HG02870 (cell line): Measurements from ENCODE around the gene S1PR3.

Experiments used
- ATAC-seq: cut with Tn5 transposase; IDR thresholded peaks from one replicate; pipeline ENCODE4 v1.9.1; 2021; ENCODE audit warnings: mild to moderate bottlenecking, moderate library complexity; ENCODE audit not compliant: unreplicated experiment

The S1PR3 gene

GRCh38 chr9:89006996-89007967 is 16.0 kb downstream of the S1PR3 start:
- ATAC-seq, result no peak

DNA sequence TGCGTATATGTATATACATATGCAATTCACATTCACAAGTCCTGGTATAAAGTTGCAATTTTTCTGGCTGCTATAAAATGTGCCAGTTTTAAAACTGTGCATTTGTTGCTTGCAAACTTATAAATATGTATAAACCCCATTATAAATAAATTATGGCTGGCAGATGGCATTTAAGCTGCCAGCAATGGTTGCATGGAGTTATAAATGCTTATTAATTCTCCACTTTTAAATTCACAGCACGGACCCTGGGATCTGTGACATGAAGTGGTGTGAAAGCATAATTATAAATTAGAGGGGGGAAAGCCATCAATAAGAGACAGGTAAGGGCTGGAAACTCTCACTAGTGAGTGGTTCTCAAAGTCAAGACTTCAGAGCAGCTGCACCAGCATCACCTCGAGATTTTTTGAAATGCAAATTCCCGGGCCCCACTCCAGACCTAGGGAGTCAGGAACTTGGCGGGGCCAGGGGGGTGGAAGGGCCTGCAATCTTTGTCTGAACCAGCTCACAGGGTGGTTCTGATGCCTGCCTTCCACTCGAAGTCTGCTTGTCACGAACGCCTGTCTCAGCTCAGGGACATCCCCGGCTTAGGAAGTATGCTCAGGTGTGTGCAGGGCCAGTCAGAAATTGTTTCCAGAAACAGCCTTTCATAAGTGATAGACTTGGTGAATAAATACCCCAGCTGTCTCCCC is 16.9 kb downstream of the S1PR3 start:
- no peak for ATAC-seq

DNA sequence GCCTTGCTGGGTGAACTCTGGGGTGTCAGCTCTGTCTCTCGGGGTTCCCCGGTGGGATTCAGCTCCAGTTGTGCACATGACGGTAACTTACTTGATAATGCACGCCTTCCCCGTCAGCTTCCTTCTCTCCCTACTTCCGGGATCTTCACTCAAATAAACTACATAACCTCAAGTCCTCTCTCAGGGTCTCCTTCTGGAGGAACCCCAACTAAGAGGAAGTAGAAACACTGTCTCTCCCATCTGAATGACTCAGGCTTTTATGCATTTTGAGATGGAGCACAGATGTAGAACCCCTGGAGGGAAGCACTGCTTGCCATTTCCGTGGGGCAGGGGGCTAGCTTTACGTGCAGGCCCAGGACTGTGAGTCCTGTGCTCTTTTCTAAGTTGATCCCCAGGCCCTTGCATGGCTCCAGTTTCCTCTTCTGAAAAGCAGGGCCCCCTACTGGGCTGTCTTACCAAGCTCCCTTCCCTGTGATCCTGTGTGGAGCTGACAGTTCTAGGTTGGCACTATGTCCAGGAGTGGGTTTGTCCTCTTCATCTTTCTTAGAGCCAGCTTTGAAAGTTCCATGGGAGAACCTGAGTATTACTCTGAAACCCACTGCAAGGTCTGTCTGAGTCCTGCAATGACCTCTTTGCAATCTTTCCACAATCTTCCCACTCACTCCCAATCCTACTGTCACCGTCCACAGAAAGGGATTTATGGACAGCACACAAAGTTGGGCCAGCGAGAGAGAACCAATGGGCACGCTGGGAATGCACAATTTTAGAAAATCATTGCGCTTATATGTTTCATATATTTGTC is 17.7 kb downstream of the S1PR3 start:
- no peak for ATAC-seq

DNA sequence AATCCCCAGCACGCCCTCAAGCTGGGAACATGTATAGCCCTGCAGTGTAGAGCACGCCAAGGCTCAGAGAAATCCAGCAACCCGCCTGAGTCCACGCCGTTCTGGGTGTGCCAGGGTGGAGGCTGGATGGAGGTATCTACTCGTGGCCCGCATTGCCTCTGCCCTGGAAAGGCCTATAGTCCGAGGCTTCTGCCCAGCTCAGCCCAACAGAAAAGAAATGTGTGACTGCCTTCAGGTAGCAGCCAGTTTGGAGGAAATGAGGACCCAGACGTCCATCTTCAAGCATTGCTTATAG is 18.2 kb downstream of the S1PR3 start:
- ATAC-seq, result no peak

DNA sequence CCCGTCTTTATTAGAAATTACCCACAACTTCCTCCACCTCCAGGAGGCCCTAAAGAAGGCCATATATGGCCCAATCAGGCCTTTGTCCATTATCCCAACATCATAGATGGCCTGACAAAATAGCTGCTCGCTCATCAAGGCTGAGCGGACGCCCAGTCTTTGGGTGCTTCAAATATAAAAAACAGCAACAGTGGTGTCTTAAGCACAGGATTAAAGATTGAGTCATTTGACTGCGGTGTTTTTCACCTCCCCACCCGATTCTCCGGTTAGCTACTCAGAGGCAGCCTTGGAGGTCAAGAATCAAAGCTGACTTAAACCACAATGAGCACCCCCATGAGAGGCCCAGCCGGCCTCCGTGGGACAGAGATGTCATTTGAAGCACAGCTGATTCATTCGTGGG is 18.8 kb downstream of the S1PR3 start:
- no peak for ATAC-seq

GRCh38 chr9:89010526-89011111 is 19.4 kb downstream of the S1PR3 start:
- no peak for ATAC-seq

GRCh38 chr9:89011683-89012082 is 20.4 kb downstream of the S1PR3 start:
- ATAC-seq, result no peak

- no peak for ATAC-seq
These were observed 21.2 kb downstream of the S1PR3 start for GRCh38 chr9:89012294-89013042.

GRCh38 chr9:89013660-89014059 is 22.4 kb downstream of the S1PR3 start:
- ATAC-seq, result no peak

DNA sequence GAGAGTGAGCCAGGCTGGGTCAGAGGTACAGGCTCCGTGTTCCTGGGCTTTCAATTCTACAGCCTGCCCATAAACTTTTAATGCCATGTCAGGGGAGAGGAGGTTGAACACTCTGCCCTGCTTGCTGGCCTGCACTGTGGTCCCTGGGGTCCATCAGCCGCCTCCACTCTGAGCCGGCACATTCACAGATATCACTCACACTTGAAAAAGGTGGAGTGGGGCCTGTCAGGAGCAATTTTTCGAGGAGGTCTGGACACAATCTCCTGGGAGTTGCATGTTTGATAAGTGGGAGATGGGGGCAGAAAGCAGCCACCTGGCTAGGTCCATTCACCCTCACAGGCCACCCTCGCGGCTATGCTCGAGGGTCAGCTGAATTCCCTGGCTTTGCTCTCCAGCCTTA is 22.9 kb downstream of the S1PR3 start:
- no peak for ATAC-seq

GRCh38 chr9:89015336-89015735 is 24.1 kb downstream of the S1PR3 start:
- ATAC-seq, result no peak

- no peak for ATAC-seq
These were observed 29.5 kb downstream of the S1PR3 start for GRCh38 chr9:89020754-89021153.

DNA sequence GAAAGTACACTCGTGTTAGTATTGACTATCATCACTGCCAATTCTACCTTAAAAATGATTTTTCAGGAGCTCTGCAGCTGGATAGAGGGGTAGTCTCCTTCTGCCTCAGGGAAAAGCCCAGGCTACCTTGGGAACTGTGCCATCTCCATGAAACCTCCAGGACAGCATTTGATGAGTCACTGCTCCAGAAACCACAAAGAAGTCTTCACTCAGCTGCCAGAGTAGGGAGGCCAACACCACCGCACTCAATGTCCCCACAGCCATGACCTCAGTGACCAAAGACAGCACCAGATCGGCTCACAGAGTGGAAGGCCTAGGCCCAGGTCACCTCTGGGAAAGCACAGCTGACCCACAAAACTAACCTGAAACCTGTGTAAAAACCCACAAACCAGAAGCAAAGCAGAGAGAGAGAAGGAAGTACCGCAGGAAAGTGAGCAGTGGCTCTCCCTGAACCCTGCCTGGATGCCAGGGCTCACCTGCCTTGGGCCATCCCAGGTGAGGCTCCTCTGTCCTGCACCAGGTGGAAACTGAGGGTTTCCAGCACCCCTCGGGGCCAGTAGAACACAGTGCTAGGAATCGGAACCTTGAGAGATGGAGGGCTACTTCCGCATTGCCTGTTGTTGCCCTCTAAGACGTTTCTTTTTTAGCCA is 30.0 kb downstream of the S1PR3 start:
- no peak for ATAC-seq

DNA sequence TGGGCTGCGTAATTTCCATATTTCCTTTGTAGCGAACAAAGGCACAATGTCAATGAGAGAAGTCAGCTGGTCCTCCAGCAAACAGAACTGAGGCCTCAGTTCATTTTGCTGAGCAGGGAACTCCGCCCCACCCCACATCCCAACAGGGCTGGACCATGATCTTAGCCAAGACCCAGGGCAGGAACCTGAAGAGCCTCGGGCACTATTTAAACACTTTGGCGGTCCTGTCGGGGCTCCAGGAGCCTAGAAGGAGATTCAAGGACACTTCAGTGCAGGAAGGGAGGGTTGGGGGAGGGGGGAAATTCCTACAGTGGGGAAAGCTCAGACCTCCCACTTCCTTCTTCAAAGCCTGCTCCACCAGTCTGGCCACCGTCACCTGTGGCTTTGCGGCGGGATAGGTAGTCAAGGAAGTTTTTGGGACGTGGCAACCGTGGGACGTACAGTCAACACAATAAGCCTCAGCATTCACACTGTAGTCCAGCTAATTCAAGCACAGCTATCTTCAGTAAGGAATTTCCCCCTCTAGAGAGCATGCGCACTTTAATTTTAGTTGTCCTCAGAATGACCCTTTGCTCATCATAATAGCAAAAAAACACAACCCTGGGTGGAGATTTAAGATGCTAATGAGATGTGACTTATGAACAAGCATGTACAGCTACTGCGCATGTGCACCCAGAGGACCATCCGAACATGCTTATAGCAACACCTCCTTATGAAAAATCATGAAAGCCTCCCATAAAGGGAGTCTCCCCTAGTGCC is 30.9 kb downstream of the S1PR3 start:
- ATAC-seq, result no peak

DNA sequence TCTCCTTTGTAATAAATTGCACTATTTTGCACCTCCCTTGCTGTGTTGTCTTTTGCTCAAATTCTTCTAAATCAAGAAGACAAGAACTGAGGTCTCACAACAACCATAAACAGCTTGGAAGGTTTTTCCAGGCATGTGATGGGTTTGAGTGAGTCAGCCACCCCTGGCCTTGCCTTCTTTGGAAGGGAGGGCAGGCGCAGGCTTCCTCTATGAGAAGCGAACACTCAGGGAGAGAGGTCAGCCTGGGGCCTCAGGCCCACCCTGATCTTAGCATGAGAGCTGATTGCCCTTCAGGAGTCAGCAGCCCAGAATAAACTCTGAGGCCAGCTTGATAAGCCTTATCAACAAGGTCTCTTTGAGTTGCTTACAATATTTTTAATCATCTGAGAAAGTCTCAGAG is 31.6 kb downstream of the S1PR3 start:
- ATAC-seq, result no peak

- no peak for ATAC-seq
These were observed 32.5 kb downstream of the S1PR3 start for GRCh38 chr9:89023740-89024139.

GRCh38 chr9:89024727-89025126 is 33.5 kb downstream of the S1PR3 start:
- ATAC-seq, result no peak

DNA sequence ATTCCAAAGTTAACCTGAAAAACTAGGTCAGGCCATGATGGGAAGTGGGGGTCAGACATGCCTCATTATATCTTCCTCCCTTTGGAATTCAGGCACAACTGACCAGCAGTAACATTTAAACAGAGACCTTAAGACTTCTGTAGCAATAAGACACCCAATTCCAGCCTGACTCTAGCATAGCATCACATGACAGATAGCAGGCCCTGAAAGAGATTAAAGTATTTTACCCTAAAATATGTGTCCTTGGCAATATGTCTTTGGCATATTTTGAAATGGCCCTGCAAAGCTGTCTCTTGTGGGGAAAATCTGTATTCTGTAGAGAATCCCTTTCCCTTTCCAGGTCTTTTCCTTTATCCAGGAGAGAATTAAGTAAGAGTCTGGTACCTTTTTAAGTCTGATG is 34.3 kb downstream of the S1PR3 start:
- no peak for ATAC-seq

DNA sequence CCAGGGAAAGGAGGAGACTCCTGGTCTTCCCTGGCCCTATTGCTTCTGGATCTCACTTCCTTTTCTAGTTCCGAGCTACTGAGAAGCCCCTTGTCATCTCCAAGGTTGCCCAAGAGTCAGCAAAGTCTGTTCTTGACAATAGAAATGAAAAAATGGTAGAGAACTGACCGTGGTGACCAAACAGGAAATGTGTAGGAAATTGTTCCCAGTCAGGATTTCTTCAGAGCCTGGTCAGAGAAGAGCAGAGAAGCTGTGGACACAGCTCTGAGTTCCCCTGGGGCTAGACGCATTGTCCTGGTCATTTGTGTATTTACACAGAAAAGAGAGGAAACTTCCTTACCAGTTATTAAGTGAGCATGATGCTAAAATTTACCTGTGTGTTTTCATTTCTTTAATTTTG is 35.6 kb downstream of the S1PR3 start:
- ATAC-seq, result no peak
